CD4-positive, CD25-positive, alpha-beta regulatory T cell (primary cell): ENCODE measurements around the gene OR10P1. TPM values are rescaled to one million over a fixed set of nuclear protein-coding genes. Genes with fewer than 3 reads are reported as not detected.

ENCODE experiments used
- polyA plus RNA-seq, 4 donors: library from polyadenylated mRNA; unstranded; fragments of 300-500 nt; fragmentation: Illumina TruSeq; gene quantifications; one replicate each; pipeline ENCODE4 v1.2.3, GENCODE V29; 2021
- total RNA-seq: library from RNA; stranded (reverse); gene quantifications from one replicate; pipeline ENCODE4 v1.2.3, GENCODE V29; 2022

The OR10P1 gene
- total and polyA plus RNA-seq, 5 donors from 2014 or later: not detected

Other genes with a start within 250 kb of the OR10P1 start
- gene OR6C65, start 236.4 kb upstream of the OR10P1 start, total RNA-seq: not detected
- gene OR6C65, start 236.4 kb upstream of the OR10P1 start, polyA plus RNA-seq: not detected
- not detected for gene OR6C76, start 210.6 kb upstream of the OR10P1 start, total RNA-seq
- not detected for gene OR6C76, start 210.6 kb upstream of the OR10P1 start, polyA plus RNA-seq
- gene OR6C2, start 192.8 kb upstream of the OR10P1 start, total RNA-seq: not detected
- gene OR6C2, start 192.8 kb upstream of the OR10P1 start, polyA plus RNA-seq: not detected
- gene OR6C70, start 166.8 kb upstream of the OR10P1 start, total RNA-seq: not detected
- not detected for gene OR6C70, start 166.8 kb upstream of the OR10P1 start, polyA plus RNA-seq
- gene OR6C68, start 144.5 kb upstream of the OR10P1 start, total RNA-seq: not detected
- gene OR6C68, start 144.5 kb upstream of the OR10P1 start, polyA plus RNA-seq: not detected
- gene OR6C4, start 87.3 kb upstream of the OR10P1 start, total RNA-seq: not detected
- not detected for gene OR6C4, start 87.3 kb upstream of the OR10P1 start, polyA plus RNA-seq
- 0.25 TPM for gene OR2AP1, start 64.4 kb upstream of the OR10P1 start, total RNA-seq
- gene OR2AP1, start 64.4 kb upstream of the OR10P1 start, polyA plus RNA-seq: not detected
- gene ITGA7, start 71.0 kb downstream of the OR10P1 start, total RNA-seq: 0.76 TPM
- gene ITGA7, start 71.0 kb downstream of the OR10P1 start, polyA plus RNA-seq: under 1 TPM in 1 of 4 donors, not detected in 3; 0.29 TPM
- gene BLOC1S1, start 79.2 kb downstream of the OR10P1 start, total RNA-seq: 60.1 TPM
- 100 to 1,000 TPM in 3 of 4 donors, 10 to 100 TPM in 1; 83.6 to 128 (median 112) TPM for gene BLOC1S1, start 79.2 kb downstream of the OR10P1 start, polyA plus RNA-seq
- 10.1 TPM for gene RDH5, start 83.5 kb downstream of the OR10P1 start, total RNA-seq
- 1 to 10 TPM in 3 of 4 donors, under 1 TPM in 1; 0.94 to 1.6 (median 1.4) TPM for gene RDH5, start 83.5 kb downstream of the OR10P1 start, polyA plus RNA-seq
- 46.4 TPM for gene CD63, start 92.1 kb downstream of the OR10P1 start, total RNA-seq
- 100 to 1,000 TPM; 145 to 205 (median 180) TPM for gene CD63, start 92.1 kb downstream of the OR10P1 start, polyA plus RNA-seq
- 7.4 TPM for gene GDF11, start 106.2 kb downstream of the OR10P1 start, total RNA-seq
- 1 to 10 TPM in 1 of 4 donors, under 1 TPM in 3; 0.56 to 1.2 (median 0.66) TPM for gene GDF11, start 106.2 kb downstream of the OR10P1 start, polyA plus RNA-seq
- 49.3 TPM for gene SARNP, start 180.8 kb downstream of the OR10P1 start, total RNA-seq
- 100 to 1,000 TPM; 109 to 159 (median 134) TPM for gene SARNP, start 180.8 kb downstream of the OR10P1 start, polyA plus RNA-seq
- gene ORMDL2, start 181.1 kb downstream of the OR10P1 start, total RNA-seq: 17.8 TPM
- gene ORMDL2, start 181.1 kb downstream of the OR10P1 start, polyA plus RNA-seq: 100 to 1,000 TPM; 132 to 199 (median 140) TPM
- 19.7 TPM for gene DNAJC14, start 192.7 kb downstream of the OR10P1 start, total RNA-seq
- gene DNAJC14, start 192.7 kb downstream of the OR10P1 start, polyA plus RNA-seq: 10 to 100 TPM; 38.3 to 43.0 (median 42.3) TPM
- not detected for gene MMP19, start 206.0 kb downstream of the OR10P1 start, total RNA-seq
- gene MMP19, start 206.0 kb downstream of the OR10P1 start, polyA plus RNA-seq: not detected